ENCODE results near the gene RNF8.
A peak's percentile ranks its signal among the peaks of the same experiment; 100 is the strongest.
"Not testable (repeated sequence)": the region's sequence is repeated elsewhere in the genome, so short reads cannot be mapped to it uniquely, and the experiment has no call there.

Gene RNF8

GRCh38 chr6:37321516-37322415 is 32.0 kb upstream of the RNF8 start:
- DNase-seq, result no peak

- DNase-seq, result no peak
These were observed 30.2 kb upstream of the RNF8 start for GRCh38 chr6:37323580-37323979.

GRCh38 chr6:37324131-37325033 is 29.4 kb upstream of the RNF8 start:
- DNase-seq, result peak in 1 of 5 experiments; percentile 42

- DNase-seq, result not testable (repeated sequence)
These were observed 23.4 kb upstream of the RNF8 start for GRCh38 chr6:37330345-37330744.

- no peak for DNase-seq
These were observed 22.7 kb upstream of the RNF8 start for GRCh38 chr6:37331047-37331446.

GRCh38 chr6:37332894-37333293 is 20.9 kb upstream of the RNF8 start:
- DNase-seq, result peak in 1 of 5 experiments; percentile 66

GRCh38 chr6:37334047-37334446 is 19.7 kb upstream of the RNF8 start:
- DNase-seq, result no peak

GRCh38 chr6:37338317-37338716 is 15.5 kb upstream of the RNF8 start:
- not testable (repeated sequence) for DNase-seq

GRCh38 chr6:37338745-37339255 is 15.0 kb upstream of the RNF8 start:
- no peak for DNase-seq

- DNase-seq, result no peak
These were observed 13.8 kb upstream of the RNF8 start for GRCh38 chr6:37339741-37340638.

- DNase-seq, result no peak
These were observed 13.2 kb upstream of the RNF8 start for GRCh38 chr6:37340639-37340943.

- no peak for DNase-seq
These were observed 10.5 kb upstream of the RNF8 start for GRCh38 chr6:37343248-37343647.

GRCh38 chr6:37344308-37344707 is 9.5 kb upstream of the RNF8 start:
- DNase-seq, result no peak

- DNase-seq, result not testable (repeated sequence)
These were observed 8.0 kb upstream of the RNF8 start for GRCh38 chr6:37345804-37346203.

- no peak for DNase-seq
These were observed 6.6 kb upstream of the RNF8 start for GRCh38 chr6:37347177-37347576.

GRCh38 chr6:37347670-37348111 is 6.1 kb upstream of the RNF8 start:
- DNase-seq, result no peak

- DNase-seq, result no peak
These were observed 2.8 kb upstream of the RNF8 start for GRCh38 chr6:37351027-37351426.

GRCh38 chr6:37352384-37352783 is 1.4 kb upstream of the RNF8 start:
- DNase-seq, result no peak

- peak in 2 of 5 experiments; percentile 12 to 31 for DNase-seq
These were observed 972 bp downstream of the RNF8 start for GRCh38 chr6:37354526-37355384.

- DNase-seq, result no peak
These were observed 3.5 kb downstream of the RNF8 start for GRCh38 chr6:37357288-37357687.

GRCh38 chr6:37357860-37358259 is 4.1 kb downstream of the RNF8 start:
- DNase-seq, result no peak

All from T-helper 2 cell (primary cell).